Activated naive CD4-positive, alpha-beta T cell treated with anti-CD3 and anti-CD28 coated beads, Interleukin-2, amount 50 U/mL, for 24 hours (primary cell): ENCODE data around the gene CLCN5.

Source experiments
- H3K27ac Mint-ChIP-seq: one replicate; pipeline ENCODE4 v1.8.0; 2021; ENCODE audit warnings: mild to moderate bottlenecking, mixed read lengths
- H3K27me3 Mint-ChIP-seq: one replicate; pipeline ENCODE4 v1.8.0; 2021; ENCODE audit warnings: mixed read lengths
- H3K36me3 Mint-ChIP-seq: one replicate; pipeline ENCODE4 v1.8.0; 2021; ENCODE audit warnings: mixed read lengths
- H3K4me1 Mint-ChIP-seq: one replicate; pipeline ENCODE4 v1.8.0; 2021; ENCODE audit warnings: mixed read lengths
- H3K4me3 Mint-ChIP-seq: one replicate; pipeline ENCODE4 v1.8.0; 2021; ENCODE audit warnings: mild to moderate bottlenecking, mixed read lengths
- H3K9me3 Mint-ChIP-seq: one replicate; pipeline ENCODE4 v1.8.0; 2021; ENCODE audit warnings: mixed read lengths

Gene CLCN5

GRCh38 chrX:50114113-50114512 is 191.7 kb downstream of the CLCN5 start:
- Mint-ChIP-seq H3K4me1 (no peaks in the 10 kb centered on the region), H3K27me3 (peaks cover 2% of the 10 kb centered on the region), H3K27ac (no peak overlapping the region), H3K4me3 (no peak overlapping the region), H3K36me3 (no peaks in the 10 kb centered on the region), H3K9me3 (no peaks in the 10 kb centered on the region)

GRCh38 chrX:50115973-50116372 is 193.6 kb downstream of the CLCN5 start:
- H3K27ac Mint-ChIP-seq = no peak overlapping the region
- no peak overlapping the region for H3K4me3 Mint-ChIP-seq
- no peaks in the 10 kb centered on the region for H3K36me3 Mint-ChIP-seq
- peaks cover 5% of the 10 kb centered on the region for H3K27me3 Mint-ChIP-seq
- H3K4me1 Mint-ChIP-seq = no peaks in the 10 kb centered on the region
- no peaks in the 10 kb centered on the region for H3K9me3 Mint-ChIP-seq

GRCh38 chrX:50117476-50117875 is 195.1 kb downstream of the CLCN5 start:
- peaks cover 7% of the 10 kb centered on the region for H3K27me3 Mint-ChIP-seq
- H3K9me3 Mint-ChIP-seq = no peaks in the 10 kb centered on the region
- H3K4me1 Mint-ChIP-seq = no peaks in the 10 kb centered on the region
- no peak overlapping the region for H3K27ac Mint-ChIP-seq
- no peak overlapping the region for H3K4me3 Mint-ChIP-seq
- H3K36me3 Mint-ChIP-seq = no peaks in the 10 kb centered on the region

- Mint-ChIP-seq H3K36me3 (no peaks in the 10 kb centered on the region), H3K4me1 (no peaks in the 10 kb centered on the region), H3K9me3 (no peaks in the 10 kb centered on the region), H3K4me3 (no peak overlapping the region), H3K27me3 (peaks cover 6% of the 10 kb centered on the region), H3K27ac (no peak overlapping the region)
Measured at GRCh38 chrX:50125480-50125879, 203.1 kb downstream of the CLCN5 start.

GRCh38 chrX:50147972-50148371 is 225.6 kb downstream of the CLCN5 start:
- Mint-ChIP-seq H3K36me3 (no peaks in the 10 kb centered on the region), H3K4me3 (no peak overlapping the region), H3K27ac (no peak overlapping the region), H3K27me3 (no peaks in the 10 kb centered on the region), H3K4me1 (no peaks in the 10 kb centered on the region), H3K9me3 (no peaks in the 10 kb centered on the region)
